AG04449 (cell line): ENCODE measurements around the gene EXOC6B.

Source experiments
- CTCF ChIA-PET: fragments of 350-600 bp; formaldehyde crosslinking; extraction: SDS; loops from one replicate; lab custom pipeline; 2021; ENCODE audit warnings: antibody characterized with exemption; lab: Yijun Ruan, JAX
- POLR2A ChIA-PET: fragments of 400-600, 350-600 bp; formaldehyde crosslinking; extraction: SDS; loops from one replicate; lab custom pipeline; 2020; ENCODE audit warnings: antibody characterized with exemption, inconsistent platforms; lab: Yijun Ruan, JAX
- DNase-seq: peaks from one replicate; pipeline ENCODE4 v3.0.0-alpha.2; 2010; ENCODE audit warnings: low read depth, low spot score
- H3K4me3 ChIP-seq: 2 replicates; pipeline ENCODE4 v1.5.1; 2011; ENCODE audit warnings: low read depth, mild to moderate bottlenecking, control low read depth, low read length
- TF ChIP-seq, protein P1 (sequence below): IDR thresholded peaks from one replicate; pipeline ENCODE4 v1.5.1; 2011; ENCODE audit warnings: mild to moderate bottlenecking, moderate library complexity, low read length, control low read depth, inconsistent platforms; ENCODE audit not compliant: insufficient read depth; ENCODE audit errors: missing control alignments

The EXOC6B gene

DNA sequence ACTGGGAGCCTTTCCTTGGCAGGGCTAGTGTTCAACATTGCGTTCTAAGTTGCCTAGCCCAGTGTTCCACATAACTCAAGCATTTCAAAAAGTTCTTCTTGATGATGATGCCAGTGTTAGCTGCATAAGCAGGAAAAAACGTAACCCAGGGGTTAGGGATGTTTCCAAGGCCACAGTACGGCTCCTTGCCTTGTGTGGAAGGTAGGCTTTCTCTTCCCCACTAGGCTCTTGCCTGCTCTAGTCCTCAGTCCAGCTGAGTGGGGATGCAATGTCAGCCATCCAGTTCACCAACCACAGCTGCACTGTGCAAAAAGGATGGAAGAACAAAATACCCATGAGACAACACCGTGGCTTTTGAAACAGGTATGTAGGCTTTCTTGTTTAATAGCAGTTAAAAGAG lies 650.2 kb downstream of the EXOC6B start:
- ChIA-PET POLR2A (no interaction called here), CTCF (no interaction called here)
- H3K4me3 ChIP-seq = no peak overlapping the region
- TF ChIP-seq, protein P1, sequence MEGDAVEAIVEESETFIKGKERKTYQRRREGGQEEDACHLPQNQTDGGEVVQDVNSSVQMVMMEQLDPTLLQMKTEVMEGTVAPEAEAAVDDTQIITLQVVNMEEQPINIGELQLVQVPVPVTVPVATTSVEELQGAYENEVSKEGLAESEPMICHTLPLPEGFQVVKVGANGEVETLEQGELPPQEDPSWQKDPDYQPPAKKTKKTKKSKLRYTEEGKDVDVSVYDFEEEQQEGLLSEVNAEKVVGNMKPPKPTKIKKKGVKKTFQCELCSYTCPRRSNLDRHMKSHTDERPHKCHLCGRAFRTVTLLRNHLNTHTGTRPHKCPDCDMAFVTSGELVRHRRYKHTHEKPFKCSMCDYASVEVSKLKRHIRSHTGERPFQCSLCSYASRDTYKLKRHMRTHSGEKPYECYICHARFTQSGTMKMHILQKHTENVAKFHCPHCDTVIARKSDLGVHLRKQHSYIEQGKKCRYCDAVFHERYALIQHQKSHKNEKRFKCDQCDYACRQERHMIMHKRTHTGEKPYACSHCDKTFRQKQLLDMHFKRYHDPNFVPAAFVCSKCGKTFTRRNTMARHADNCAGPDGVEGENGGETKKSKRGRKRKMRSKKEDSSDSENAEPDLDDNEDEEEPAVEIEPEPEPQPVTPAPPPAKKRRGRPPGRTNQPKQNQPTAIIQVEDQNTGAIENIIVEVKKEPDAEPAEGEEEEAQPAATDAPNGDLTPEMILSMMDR = no peak
- DNase-seq = no peak

- H3K4me3 ChIP-seq = no peak overlapping the region
- no peak for DNase-seq
- POLR2A ChIA-PET = no interaction called here
- TF ChIP-seq, protein P1 = no peak
- CTCF ChIA-PET = interaction anchor here (1.0 to 1.5 kb wide), 3 partner anchors 22 to 406 kb away, joined by 3 to 4 read pairs (median 3); no protein-coding TSS in a partner anchor
Observed at GRCh38 chr2:72173640-72174321, 652.1 kb downstream of the EXOC6B start.

DNA sequence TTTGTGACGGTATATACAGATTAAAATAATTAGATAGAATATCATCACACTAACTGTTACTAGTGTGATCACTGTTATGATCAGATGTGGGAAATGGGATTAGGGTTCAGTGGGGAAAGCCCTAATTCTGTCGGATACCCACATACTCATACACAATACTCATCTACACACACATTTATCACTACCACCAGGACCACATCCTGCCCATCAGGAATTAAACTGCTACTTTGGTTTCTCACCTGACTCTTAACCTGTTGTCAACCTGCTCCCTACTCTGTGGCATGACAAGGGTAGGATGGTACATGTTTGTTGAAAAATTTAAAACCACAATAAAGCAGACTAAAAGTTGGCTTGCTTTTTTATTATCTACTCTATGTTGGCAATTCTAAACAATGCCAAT lies 653.4 kb downstream of the EXOC6B start:
- no peak for DNase-seq
- TF ChIP-seq, protein P1 = no peak
- H3K4me3 ChIP-seq = no peak overlapping the region
- POLR2A ChIA-PET = no interaction called here
- CTCF ChIA-PET = interaction anchor here (1.0 to 1.4 kb wide), 2 partner anchors 407 kb away, joined by 3 to 4 read pairs; no protein-coding TSS in a partner anchor

- POLR2A ChIA-PET = no interaction called here
- TF ChIP-seq, protein P1 = no peak
- no peak overlapping the region for H3K4me3 ChIP-seq
- DNase-seq = no peak
- CTCF ChIA-PET = interaction anchor here (1.0 to 2.0 kb wide), 2 partner anchors 16 to 413 kb away, joined by 3 to 8 read pairs; no protein-coding TSS in a partner anchor
Observed at GRCh38 chr2:72166279-72166678, 659.6 kb downstream of the EXOC6B start.

DNA sequence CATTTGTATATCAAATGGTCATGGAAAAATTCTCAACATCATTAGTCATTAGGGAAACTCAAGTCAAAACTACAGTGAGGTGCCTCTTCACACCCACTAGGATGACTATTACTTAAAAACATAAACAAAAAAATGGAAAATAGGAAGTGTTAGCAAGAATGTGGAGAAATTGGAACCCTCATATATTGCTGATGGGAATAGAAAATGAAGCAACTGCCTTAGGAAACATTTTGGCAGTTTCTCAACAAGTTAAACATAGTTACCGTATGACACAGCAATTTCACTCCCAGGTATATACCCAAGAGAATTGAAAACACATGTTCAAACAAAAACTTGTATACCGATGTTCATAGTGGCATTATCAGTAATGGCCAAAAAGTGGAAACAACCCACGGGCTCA lies 660.0 kb downstream of the EXOC6B start:
- no peak overlapping the region for H3K4me3 ChIP-seq
- no peak for DNase-seq
- TF ChIP-seq, protein P1 = no peak
- ChIA-PET CTCF (no interaction called here), POLR2A (no interaction called here)

- no peak for DNase-seq
- H3K4me3 ChIP-seq = no peak overlapping the region
- POLR2A ChIA-PET = no interaction called here
- TF ChIP-seq, protein P1 = no peak
- CTCF ChIA-PET = interaction anchor here (0.9 to 6.0 kb wide), 3 partner anchors 11 to 417 kb away, joined by 3 to 52 read pairs (median 7); no protein-coding TSS in a partner anchor
Observed at GRCh38 chr2:72162574-72162973, 663.3 kb downstream of the EXOC6B start.
